LNCaP clone FGC (cell line): Measurements from ENCODE around the gene C1QL1.

Experiments used
- DNase-seq: peaks from one replicate; pipeline ENCODE4 v3.0.0-alpha.2; 2011; ENCODE audit warnings: low read depth
- H3K4me3 ChIP-seq: 2 replicates; pipeline ENCODE4 v1.5.1; 2011; ENCODE audit warnings: mild to moderate bottlenecking, low read depth, low read length, control low read depth
- TF ChIP-seq, protein P1 (sequence below): IDR thresholded peaks from 2 replicates; pipeline ENCODE4 v1.5.1; 2012; ENCODE audit warnings: mild to moderate bottlenecking; ENCODE audit not compliant: control insufficient read depth, insufficient read depth; ENCODE audit errors: extremely low read depth

The C1QL1 gene

DNA sequence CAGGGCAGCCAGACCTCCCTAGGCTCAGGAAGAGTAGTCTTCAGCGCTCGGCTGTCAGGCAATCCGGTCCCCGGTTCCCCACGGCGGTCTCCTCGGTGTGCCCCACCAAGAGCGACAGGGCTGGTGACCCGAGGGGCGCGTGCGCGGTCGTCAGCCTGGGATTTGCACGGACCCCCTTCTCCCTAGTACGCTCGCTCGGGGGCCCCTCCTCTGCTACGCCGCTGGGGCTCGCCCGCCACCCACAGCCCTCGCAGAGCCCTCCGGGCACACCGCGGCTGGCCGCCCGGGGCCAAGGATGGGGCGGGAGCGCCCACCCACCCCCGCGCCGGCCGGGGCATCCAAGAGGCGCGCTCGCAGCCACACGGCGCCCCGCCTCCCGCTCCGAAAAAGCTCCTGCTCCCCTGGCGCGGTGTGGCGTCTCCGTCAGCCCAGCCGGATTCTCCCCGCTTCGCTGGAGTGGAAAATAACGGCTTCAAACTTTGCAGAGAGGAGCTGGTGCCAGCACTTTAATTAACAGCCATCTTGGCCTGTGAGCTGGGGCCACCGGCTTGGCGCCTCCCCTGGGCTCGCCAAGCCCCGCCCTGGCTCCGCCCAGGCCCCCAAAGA, 2.1 kb upstream of the C1QL1 start:
- no peak for DNase-seq
- TF ChIP-seq, protein P1, sequence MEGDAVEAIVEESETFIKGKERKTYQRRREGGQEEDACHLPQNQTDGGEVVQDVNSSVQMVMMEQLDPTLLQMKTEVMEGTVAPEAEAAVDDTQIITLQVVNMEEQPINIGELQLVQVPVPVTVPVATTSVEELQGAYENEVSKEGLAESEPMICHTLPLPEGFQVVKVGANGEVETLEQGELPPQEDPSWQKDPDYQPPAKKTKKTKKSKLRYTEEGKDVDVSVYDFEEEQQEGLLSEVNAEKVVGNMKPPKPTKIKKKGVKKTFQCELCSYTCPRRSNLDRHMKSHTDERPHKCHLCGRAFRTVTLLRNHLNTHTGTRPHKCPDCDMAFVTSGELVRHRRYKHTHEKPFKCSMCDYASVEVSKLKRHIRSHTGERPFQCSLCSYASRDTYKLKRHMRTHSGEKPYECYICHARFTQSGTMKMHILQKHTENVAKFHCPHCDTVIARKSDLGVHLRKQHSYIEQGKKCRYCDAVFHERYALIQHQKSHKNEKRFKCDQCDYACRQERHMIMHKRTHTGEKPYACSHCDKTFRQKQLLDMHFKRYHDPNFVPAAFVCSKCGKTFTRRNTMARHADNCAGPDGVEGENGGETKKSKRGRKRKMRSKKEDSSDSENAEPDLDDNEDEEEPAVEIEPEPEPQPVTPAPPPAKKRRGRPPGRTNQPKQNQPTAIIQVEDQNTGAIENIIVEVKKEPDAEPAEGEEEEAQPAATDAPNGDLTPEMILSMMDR: no peak
- H3K4me3 ChIP-seq: no peak overlapping the region

DNA sequence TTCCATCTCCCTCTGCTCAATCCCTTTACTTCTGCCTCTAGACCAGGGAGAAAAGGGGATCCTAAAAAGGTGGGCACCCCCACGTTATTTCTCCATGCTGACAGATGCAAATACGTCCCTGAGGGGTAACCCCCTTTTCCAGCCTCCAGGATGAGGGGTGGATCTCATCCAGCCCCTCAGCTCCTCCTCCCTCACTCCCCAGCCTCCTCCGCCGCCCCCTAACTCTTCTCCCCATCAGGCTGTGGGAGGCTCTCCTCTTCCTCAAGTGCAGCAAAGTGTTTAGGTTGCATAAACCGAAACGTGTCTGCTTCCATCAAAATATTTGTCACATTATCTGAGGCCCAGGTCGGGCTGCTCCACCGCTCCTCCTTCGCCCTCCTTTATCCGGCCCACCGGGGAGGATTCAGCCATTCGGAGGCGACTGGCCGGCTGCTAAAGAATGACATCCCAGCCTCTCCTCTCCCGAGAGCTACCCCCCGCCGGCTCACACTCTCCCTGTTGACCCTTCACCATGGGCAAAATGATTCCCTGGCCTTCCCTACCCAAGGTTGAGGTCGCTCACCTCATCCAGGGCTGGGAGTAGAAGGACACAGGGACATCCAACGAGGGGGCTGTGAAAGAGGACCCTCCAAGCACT, 1.2 kb upstream of the C1QL1 start:
- H3K4me3 ChIP-seq: no peak overlapping the region

DNA sequence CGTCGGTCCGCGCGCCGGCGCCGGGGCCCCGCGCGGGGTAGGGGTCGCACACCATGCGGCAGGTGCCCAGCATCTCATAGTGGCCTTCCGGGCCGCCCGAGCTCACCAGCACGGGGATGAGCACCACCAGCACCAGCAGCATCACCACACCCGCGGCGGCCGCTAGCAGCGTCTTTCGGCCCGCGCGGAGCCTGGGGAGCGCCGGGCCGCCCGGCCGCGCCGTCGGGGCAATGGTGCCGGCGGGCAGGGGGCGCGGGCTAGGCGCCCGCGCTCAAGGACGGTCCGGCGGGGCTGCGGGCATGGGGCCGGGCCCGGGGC, 237 bp downstream of the C1QL1 start:
- TF ChIP-seq, protein P1: no peak
- DNase-seq: no peak
- H3K4me3 ChIP-seq: no peak overlapping the region

More for the DNA sequence above, 1.2 kb upstream of the C1QL1 start:
- no peak for DNase-seq
- TF ChIP-seq, protein P1: no peak

DNA sequence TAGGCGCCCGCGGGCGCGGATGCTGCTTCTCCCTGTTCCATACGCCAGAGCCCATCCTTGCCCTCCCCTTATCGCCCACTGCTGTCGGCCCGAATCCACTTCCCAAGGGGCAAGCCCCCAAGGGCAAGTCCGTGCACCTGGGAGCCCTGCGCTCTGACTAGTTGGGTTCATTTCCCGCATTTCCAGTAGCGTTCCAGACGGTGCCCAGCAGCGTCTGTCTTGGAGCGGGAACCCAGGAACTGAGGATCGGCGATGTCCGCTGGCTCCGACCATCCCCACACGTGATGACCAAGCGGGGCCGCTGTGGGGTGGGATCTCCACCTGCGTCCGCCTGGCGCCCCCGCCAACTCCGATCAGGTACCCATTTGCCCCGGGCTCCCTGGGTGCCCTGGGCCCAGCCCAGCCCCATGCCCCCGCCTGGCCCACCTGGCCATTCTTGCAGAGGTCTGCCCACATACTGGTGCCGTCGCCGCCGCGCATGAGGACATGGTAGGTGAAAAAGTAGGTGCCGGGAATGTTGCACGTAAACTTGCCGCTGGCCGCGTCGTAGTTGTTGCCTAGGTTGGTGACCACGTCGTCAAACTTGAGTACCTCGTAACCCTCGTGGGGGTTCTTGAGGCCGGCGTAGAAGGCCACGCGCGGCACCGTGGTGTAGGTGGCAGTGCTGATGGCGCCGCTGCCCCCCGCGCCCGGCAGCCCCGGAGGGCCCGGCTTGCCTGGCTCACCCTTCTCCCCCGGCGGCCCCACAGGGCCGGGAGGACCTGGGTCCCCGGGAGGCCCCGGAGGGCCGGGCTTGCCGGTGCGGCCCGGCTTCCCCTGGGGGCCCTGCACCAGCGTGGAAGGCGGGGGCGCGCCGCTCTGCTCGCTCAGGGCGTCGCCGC, 837 bp downstream of the C1QL1 start:
- no peak for DNase-seq
- no peak overlapping the region for H3K4me3 ChIP-seq
- TF ChIP-seq, protein P1: no peak

DNA sequence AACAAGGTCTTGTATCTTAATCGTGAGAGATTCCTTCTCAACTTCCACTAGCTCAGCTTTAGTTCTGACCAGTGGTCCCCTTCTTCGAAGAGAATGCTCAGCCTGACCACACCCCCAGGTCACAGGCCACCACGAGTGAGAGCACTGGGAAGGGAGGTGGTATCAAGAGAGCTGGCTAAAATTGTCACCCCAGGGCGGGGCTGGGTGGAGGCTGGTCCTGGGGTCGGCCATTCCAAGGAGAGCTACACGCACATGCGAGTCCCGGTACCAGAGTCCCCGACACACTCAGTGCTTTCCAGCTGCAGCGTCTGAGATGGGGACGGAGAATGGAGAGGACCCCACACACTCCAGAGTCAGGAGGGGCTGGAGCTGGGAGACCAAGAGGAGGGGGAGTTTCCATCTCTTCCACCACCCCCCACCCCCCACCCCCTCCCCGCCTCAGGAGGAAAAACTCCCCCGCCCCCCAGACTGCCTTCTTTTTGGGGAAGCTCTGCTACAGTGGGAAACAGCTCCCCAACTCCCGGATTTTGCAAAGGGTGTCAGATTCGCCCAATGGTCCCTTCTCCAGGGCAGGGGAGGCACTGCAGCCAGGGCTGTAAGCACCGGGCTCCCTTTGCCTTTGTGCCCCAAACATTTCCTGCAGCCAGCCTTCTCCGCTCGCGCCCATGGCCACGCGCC, 1.6 kb downstream of the C1QL1 start:
- no peak for DNase-seq
- no peak overlapping the region for H3K4me3 ChIP-seq
- TF ChIP-seq, protein P1: no peak

DNA sequence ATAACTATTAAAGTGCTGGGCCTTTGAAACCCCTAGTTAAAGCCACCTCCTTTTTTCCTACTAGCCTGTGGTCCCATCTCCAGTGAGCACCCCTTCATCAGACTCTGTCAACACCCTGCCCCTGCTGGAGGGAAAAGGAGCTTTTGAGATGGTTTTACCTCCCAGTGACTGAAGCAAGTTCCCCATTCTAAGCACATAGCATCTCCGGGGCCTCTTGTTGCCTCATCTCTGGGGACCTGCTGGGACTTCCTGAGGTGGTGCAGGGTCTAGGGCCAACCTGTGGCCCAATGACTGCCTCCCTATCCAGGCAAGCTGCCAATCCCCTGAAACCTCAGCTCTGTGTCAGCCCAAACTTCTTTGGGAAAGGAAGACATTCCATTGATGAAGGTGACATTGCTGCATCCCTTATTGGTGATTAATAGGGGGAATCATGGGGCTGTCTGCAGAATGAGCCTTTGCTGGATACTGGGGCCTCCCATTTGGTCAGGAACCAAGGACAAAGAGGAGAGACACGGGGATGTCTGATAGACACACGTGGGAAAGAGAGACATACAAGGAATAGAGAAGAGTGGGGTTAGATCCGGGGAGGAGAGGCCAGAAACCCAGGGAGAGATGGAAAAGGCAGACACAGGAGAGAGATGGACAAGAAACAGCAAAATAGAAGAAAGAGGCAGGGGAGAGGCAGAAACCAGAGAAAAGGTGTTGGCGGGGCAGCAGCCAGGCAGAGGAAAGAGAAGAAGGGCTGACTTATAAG, 2.4 kb downstream of the C1QL1 start:
- DNase-seq: no peak
- H3K4me3 ChIP-seq: no peak overlapping the region
- TF ChIP-seq, protein P1: no peak
